HG03025 (cell line): ENCODE measurements around the gene ACACB.

Source experiments
- ATAC-seq: cut with Tn5 transposase; IDR thresholded peaks from one replicate; pipeline ENCODE4 v1.9.1; 2021; ENCODE audit warnings: mild to moderate bottlenecking, moderate library complexity; ENCODE audit not compliant: unreplicated experiment, low FRiP score

The ACACB gene

GRCh38 chr12:109271418-109271817 is 155.0 kb downstream of the ACACB start:
- no peak for ATAC-seq

GRCh38 chr12:109273354-109273753 is 157.0 kb downstream of the ACACB start:
- ATAC-seq: no peak

GRCh38 chr12:109274381-109274780 is 158.0 kb downstream of the ACACB start:
- ATAC-seq: no peak

GRCh38 chr12:109275173-109275572 is 158.8 kb downstream of the ACACB start:
- ATAC-seq: no peak

GRCh38 chr12:109276160-109276559 is 159.8 kb downstream of the ACACB start:
- ATAC-seq: no peak

GRCh38 chr12:109277255-109277898 is 161.0 kb downstream of the ACACB start:
- no peak for ATAC-seq

- no peak for ATAC-seq
Observed at GRCh38 chr12:109277899-109278762, 161.7 kb downstream of the ACACB start.

- no peak for ATAC-seq
Observed at GRCh38 chr12:109278912-109279311, 162.5 kb downstream of the ACACB start.

- ATAC-seq: no peak
Observed at GRCh38 chr12:109279525-109279924, 163.1 kb downstream of the ACACB start.

GRCh38 chr12:109281452-109281851 is 165.1 kb downstream of the ACACB start:
- no peak for ATAC-seq

- no peak for ATAC-seq
Observed at GRCh38 chr12:109284392-109284791, 168.0 kb downstream of the ACACB start.

- no peak for ATAC-seq
Observed at GRCh38 chr12:109286252-109286651, 169.9 kb downstream of the ACACB start.

GRCh38 chr12:109286652-109287051 is 170.3 kb downstream of the ACACB start:
- ATAC-seq: no peak

- ATAC-seq: no peak
Observed at GRCh38 chr12:109287181-109287580, 170.8 kb downstream of the ACACB start.

GRCh38 chr12:109287811-109288469 is 171.6 kb downstream of the ACACB start:
- no peak for ATAC-seq

- no peak for ATAC-seq
Observed at GRCh38 chr12:109288571-109288970, 172.2 kb downstream of the ACACB start.

- ATAC-seq: no peak
Observed at GRCh38 chr12:109289004-109289403, 172.6 kb downstream of the ACACB start.

GRCh38 chr12:109289551-109289950 is 173.2 kb downstream of the ACACB start:
- ATAC-seq: no peak

- ATAC-seq: no peak
Observed at GRCh38 chr12:109290061-109290460, 173.7 kb downstream of the ACACB start.

GRCh38 chr12:109291117-109291516 is 174.7 kb downstream of the ACACB start:
- no peak for ATAC-seq
